IMR-90 (cell line): ENCODE data around the gene BTF3. TPM values are rescaled to one million over a fixed set of nuclear protein-coding genes. Genes with fewer than 3 reads are reported as not detected.

Experiments
- ATAC-seq: fragments of 200-7000 bp; cut with Tn5 transposase; 2 replicates; pipeline ENCODE4 v1.9.1; 2020; ENCODE audit warnings: low read depth, mild to moderate bottlenecking, moderate library complexity
- BruUV-seq: library from RNA; stranded (reverse); fragments of 400-500 nt; replicated peaks from 2 replicates; lab custom pipeline; 2021; lab: Mats Ljungman, UMichigan
- CTCF ChIA-PET: fragments of 300-600 bp; formaldehyde crosslinking; extraction: SDS; loops from one replicate; lab custom pipeline; 2021; ENCODE audit warnings: antibody characterized with exemption; lab: Yijun Ruan, JAX
- POLR2A ChIA-PET: fragments of 300-600 bp; sonication (Branson Sonifier 250); formaldehyde crosslinking; loops from one replicate; lab custom pipeline; 2022; ENCODE audit warnings: antibody characterized with exemption; ENCODE audit not compliant: unreplicated experiment; lab: Charles Lee
- DNase-seq: peaks from one replicate; pipeline ENCODE4 v3.0.0; 2013
- H2AFZ ChIP-seq: replicated peaks from 2 replicates; pipeline ENCODE3; 2013; ENCODE audit warnings: low read length, mild to moderate bottlenecking; ENCODE audit not compliant: poor library complexity
- H2AK5ac ChIP-seq: 2 replicates; pipeline ENCODE4 v1.6.1; 2013; ENCODE audit warnings: low read depth, low read length, inconsistent platforms
- H2AK9ac ChIP-seq: replicated peaks from 2 replicates; pipeline ENCODE3; 2013; ENCODE audit warnings: mild to moderate bottlenecking, low read depth, low read length, moderate library complexity; ENCODE audit not compliant: poor library complexity
- H2BK120ac ChIP-seq: 2 replicates; pipeline ENCODE4 v1.6.1; 2013; ENCODE audit warnings: low read depth, low read length, inconsistent platforms
- H2BK15ac ChIP-seq: 3 replicates; pipeline ENCODE4 v1.6.1; 2013; ENCODE audit warnings: low read depth, low read length, inconsistent platforms
- H2BK20ac ChIP-seq: 2 replicates; pipeline ENCODE4 v1.6.1; 2013; ENCODE audit warnings: low read depth, mild to moderate bottlenecking, inconsistent platforms, low read length, moderate library complexity
- H2BK5ac ChIP-seq: 2 replicates; pipeline ENCODE4 v1.6.1; 2013; ENCODE audit warnings: mild to moderate bottlenecking, low read depth, low read length, inconsistent platforms; ENCODE audit not compliant: poor library complexity, severe bottlenecking
- H3K14ac ChIP-seq: replicated peaks from 2 replicates; pipeline ENCODE4 v1.6.1; 2013; ENCODE audit warnings: low read depth, low read length, inconsistent platforms
- H3K18ac ChIP-seq: 2 replicates; pipeline ENCODE4 v1.6.1; 2013; ENCODE audit warnings: low read depth, low read length, control low read depth
- H3K23ac ChIP-seq: 2 replicates; pipeline ENCODE4 v1.6.1; 2013; ENCODE audit warnings: low read depth, low read length, inconsistent platforms
- H3K27ac ChIP-seq: 2 replicates; pipeline ENCODE4 v1.5.1; 2013; ENCODE audit warnings: mild to moderate bottlenecking, control low read depth, low read length; ENCODE audit not compliant: insufficient read depth
- H3K27me3 ChIP-seq: 2 replicates; pipeline ENCODE4 v1.6.1; 2013; ENCODE audit warnings: low read length; ENCODE audit not compliant: control insufficient read depth, insufficient read depth
- H3K36me3 ChIP-seq: 2 replicates; pipeline ENCODE4 v1.6.1; 2013; ENCODE audit warnings: low read length, mixed read lengths; ENCODE audit not compliant: control insufficient read depth, insufficient read depth
- H3K4ac ChIP-seq: 2 replicates; pipeline ENCODE4 v1.6.1; 2013; ENCODE audit warnings: low read depth, low read length, inconsistent platforms
- H3K4me1 ChIP-seq: 2 replicates; pipeline ENCODE4 v1.6.1; 2013; ENCODE audit warnings: low read length, mixed read lengths; ENCODE audit not compliant: control insufficient read depth, insufficient read depth
- H3K4me2 ChIP-seq: 2 replicates; pipeline ENCODE4 v1.6.1; 2013; ENCODE audit warnings: low read depth, mild to moderate bottlenecking, control low read depth, low read length, moderate library complexity
- H3K4me3 ChIP-seq: 2 replicates; pipeline ENCODE4 v1.5.1; 2013; ENCODE audit warnings: low read depth, mild to moderate bottlenecking, control low read depth, low read length, moderate library complexity; ENCODE audit not compliant: insufficient read depth
- H3K56ac ChIP-seq: 2 replicates; pipeline ENCODE4 v1.6.1; 2013; ENCODE audit warnings: low read length, inconsistent platforms; ENCODE audit not compliant: insufficient read depth; ENCODE audit errors: extremely low read depth
- H3K79me1 ChIP-seq, 2 experiments: 2 replicates each; pipeline ENCODE4 v1.6.1; 2013; ENCODE audit warnings: low read length in 2 of 2, inconsistent platforms in 1 of 2, low read depth in 1 of 2
- H3K9ac ChIP-seq: 2 replicates; pipeline ENCODE4 v1.6.1; 2013; ENCODE audit warnings: low read depth, low read length, control low read depth
- H3K9me1 ChIP-seq: 2 replicates; pipeline ENCODE4 v1.6.1; 2013; ENCODE audit warnings: low read length, inconsistent platforms; ENCODE audit not compliant: insufficient read depth
- H3K9me3 ChIP-seq: 2 replicates; pipeline ENCODE4 v1.6.1; 2013; ENCODE audit warnings: low read length; ENCODE audit not compliant: control insufficient read depth, insufficient read depth
- H4K20me1 ChIP-seq: 2 replicates; pipeline ENCODE4 v1.6.1; 2013; ENCODE audit warnings: low read length, inconsistent platforms; ENCODE audit not compliant: insufficient read depth
- H4K5ac ChIP-seq: 2 replicates; pipeline ENCODE4 v1.6.1; 2013; ENCODE audit warnings: mild to moderate bottlenecking, low read depth, low read length, control low read depth
- H4K8ac ChIP-seq, 2 experiments: 2 replicates each; pipeline ENCODE4 v1.6.1; 2013; ENCODE audit warnings: low read depth in 2 of 2, low read length in 2 of 2, control low read depth in 1 of 2, inconsistent platforms in 1 of 2
- H4K91ac ChIP-seq: 2 replicates; pipeline ENCODE4 v1.6.1; 2013; ENCODE audit warnings: low read depth, low read length, inconsistent platforms; ENCODE audit not compliant: insufficient read depth
- BHLHE40 ChIP-seq: fragments of 150-350 bp; IDR thresholded peaks from 2 replicates; pipeline ENCODE4 v1.6.1; 2016; ENCODE audit warnings: mild to moderate bottlenecking, low read depth, low read length
- CHD1 ChIP-seq: IDR thresholded peaks from 2 replicates; pipeline ENCODE4 v1.6.1; 2012; ENCODE audit warnings: low read depth, low read length, improper control_type of control experiment
- ELK1 ChIP-seq: fragments of 150-350 bp; IDR thresholded peaks from 2 replicates; pipeline ENCODE4 v1.6.1; 2016; ENCODE audit warnings: low read depth, mild to moderate bottlenecking, low read length, moderate library complexity, borderline replicate concordance
- FOS ChIP-seq: fragments of 150-350 bp; IDR thresholded peaks from 2 replicates; pipeline ENCODE4 v1.6.1; 2016; ENCODE audit warnings: low read depth, low read length
- POLR2A ChIP-seq: IDR thresholded peaks from 2 replicates; pipeline ENCODE4 v1.6.1; 2012; ENCODE audit warnings: mild to moderate bottlenecking, low read depth, low read length
- RAD21 ChIP-seq: IDR thresholded peaks from 2 replicates; pipeline ENCODE4 v1.6.1; 2012; ENCODE audit warnings: low read length, improper control_type of control experiment
- RCOR1 ChIP-seq: IDR thresholded peaks from 2 replicates; pipeline ENCODE4 v1.6.1; 2012; ENCODE audit warnings: mild to moderate bottlenecking, low read length, improper control_type of control experiment; ENCODE audit not compliant: insufficient replicate concordance
- WGBS, 2 experiments: methylation state at CpG; one replicate each; pipeline versions ENCODE4 v1.1.5 to v1.1.7; 2013; ENCODE audit warnings: missing lambda C conversion rate in 2 of 2; ENCODE audit not compliant: insufficient read length in 1 of 2; ENCODE audit errors: extremely low coverage in 2 of 2; 5-methylcytosine and 5-hydroxymethylcytosine counted together
- dilution Hi-C: fragments of 300-500 bp; cut with HindIII; formaldehyde crosslinking; loops from one replicate; pipeline ENCODE4 v1.14.3; 2018; ENCODE audit warnings: low sequenced_read_pairs; ENCODE audit not compliant: unreplicated experiment
- in situ Hi-C: fragments of 300-500 bp; cut with MboI; formaldehyde crosslinking; loops from 3 replicates; pipeline ENCODE4 v1.14.3; 2019; ENCODE audit warnings: low sequenced_read_pairs, inconsistent platforms, mixed read lengths
- intact Hi-C: fragments of 100-400 bp; cut with micrococcal nuclease; formaldehyde crosslinking; loops from 2 replicates; pipeline ENCODE4 v1.10.0; 2022
- polyA plus RNA-seq, 3 experiments: library from polyadenylated mRNA; depleted of rRNA; stranded (reverse); fragments of >200 nt; gene quantifications; 2 replicates each; pipeline ENCODE4 v1.2.3, GENCODE V29; 2012; ENCODE audit warnings: low replicate concordance in 1 of 3
- total RNA-seq: library from RNA; depleted of rRNA; stranded (reverse); fragments of >200 nt; gene quantifications from 2 replicates; pipeline ENCODE4 v1.2.3, GENCODE V29; 2012

BTF3 gene
- total and polyA plus RNA-seq, 2 of the 4 experiments (the other 2 are of a cell fraction): 225 to 443 TPM

GRCh38 chr5:73545403-73545779 lies 47.1 kb downstream of the BTF3 start:
- in situ Hi-C loops (no loop called here), dilution Hi-C loops (no loop called here), intact Hi-C loops (no loop called here)
- H2AK5ac ChIP-seq: no peak overlapping the region
- no peak overlapping the region for H4K91ac ChIP-seq
- TF ChIP-seq ELK1 (no peak), RAD21 (no peak), CHD1 (no peak), FOS (no peak), POLR2A (no peak), BHLHE40 (no peak), RCOR1 (no peak)
- no peak overlapping the region for H4K5ac ChIP-seq
- no peak overlapping the region for H4K8ac ChIP-seq
- no peak overlapping the region for H2BK120ac ChIP-seq
- H3K79me1 ChIP-seq: no peaks in the 10 kb centered on the region
- no peak overlapping the region for H3K56ac ChIP-seq
- no peak overlapping the region for H3K27ac ChIP-seq
- no peak overlapping the region for H3K23ac ChIP-seq
- H3K9me3 ChIP-seq: no peaks in the 10 kb centered on the region
- peaks cover 9% of the 10 kb centered on the region for H3K4me1 ChIP-seq
- H3K18ac ChIP-seq: no peak overlapping the region
- no peak overlapping the region for H3K9ac ChIP-seq
- ChIA-PET CTCF (no interaction called here), POLR2A (no interaction called here)
- ATAC-seq (no peak), DNase-seq (no peak)
- H2AFZ ChIP-seq: no peak overlapping the region
- H2AK9ac ChIP-seq: no peak overlapping the region
- peaks cover 10% of the 10 kb centered on the region for H3K9me1 ChIP-seq
- H3K4me3 ChIP-seq: no peak overlapping the region
- no peak overlapping the region for H3K4ac ChIP-seq
- no peak overlapping the region for H3K4me2 ChIP-seq
- H3K14ac ChIP-seq: no peak overlapping the region
- no peak overlapping the region for H2BK20ac ChIP-seq
- no peaks in the 10 kb centered on the region for H3K27me3 ChIP-seq
- no CpG with 5 or more reads among the region's 1 CpG for WGBS, 2 experiments
- BruUV-seq: no TSS peak
- H2BK5ac ChIP-seq: no peak overlapping the region
- no peaks in the 10 kb centered on the region for H3K36me3 ChIP-seq
- no peaks in the 10 kb centered on the region for H4K20me1 ChIP-seq
- no peak overlapping the region for H2BK15ac ChIP-seq
